DND-41 (cell line): Measurements from ENCODE around the gene KIRREL3.

Source experiments
- EZH2 ChIP-seq: IDR thresholded peaks from 3 replicates; pipeline ENCODE4 v1.6.1; 2012; ENCODE audit warnings: borderline replicate concordance, low read depth, mild to moderate bottlenecking, moderate library complexity, low read length, inconsistent platforms; ENCODE audit not compliant: severe bottlenecking
- TF ChIP-seq, protein P1 (sequence below): IDR thresholded peaks from 2 replicates; pipeline ENCODE4 v1.5.1; 2012; ENCODE audit warnings: borderline replicate concordance, low read length, moderate library complexity, mild to moderate bottlenecking; ENCODE audit not compliant: poor library complexity, severe bottlenecking; ENCODE audit errors: extremely low read depth

DNA sequence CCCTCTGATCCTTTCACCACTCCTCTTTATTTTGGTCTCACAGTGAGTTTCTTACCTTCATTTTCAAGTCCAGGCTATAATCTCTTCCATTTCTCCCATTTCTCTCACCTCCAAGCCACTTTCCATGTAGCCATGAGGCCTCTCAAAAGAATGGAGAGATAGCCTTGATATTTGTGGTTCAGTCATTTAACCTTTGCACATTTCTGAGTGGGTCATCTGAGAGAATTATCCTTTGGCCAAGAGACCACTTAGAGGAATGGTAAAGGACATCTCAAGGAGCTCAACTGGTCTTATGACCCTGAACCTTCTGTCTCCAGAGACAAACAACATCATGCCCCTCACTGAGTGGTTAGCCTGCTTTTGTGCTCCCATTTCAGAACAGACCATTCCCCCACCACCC, 121.1 kb downstream of the KIRREL3 start:
- TF ChIP-seq, protein P1, sequence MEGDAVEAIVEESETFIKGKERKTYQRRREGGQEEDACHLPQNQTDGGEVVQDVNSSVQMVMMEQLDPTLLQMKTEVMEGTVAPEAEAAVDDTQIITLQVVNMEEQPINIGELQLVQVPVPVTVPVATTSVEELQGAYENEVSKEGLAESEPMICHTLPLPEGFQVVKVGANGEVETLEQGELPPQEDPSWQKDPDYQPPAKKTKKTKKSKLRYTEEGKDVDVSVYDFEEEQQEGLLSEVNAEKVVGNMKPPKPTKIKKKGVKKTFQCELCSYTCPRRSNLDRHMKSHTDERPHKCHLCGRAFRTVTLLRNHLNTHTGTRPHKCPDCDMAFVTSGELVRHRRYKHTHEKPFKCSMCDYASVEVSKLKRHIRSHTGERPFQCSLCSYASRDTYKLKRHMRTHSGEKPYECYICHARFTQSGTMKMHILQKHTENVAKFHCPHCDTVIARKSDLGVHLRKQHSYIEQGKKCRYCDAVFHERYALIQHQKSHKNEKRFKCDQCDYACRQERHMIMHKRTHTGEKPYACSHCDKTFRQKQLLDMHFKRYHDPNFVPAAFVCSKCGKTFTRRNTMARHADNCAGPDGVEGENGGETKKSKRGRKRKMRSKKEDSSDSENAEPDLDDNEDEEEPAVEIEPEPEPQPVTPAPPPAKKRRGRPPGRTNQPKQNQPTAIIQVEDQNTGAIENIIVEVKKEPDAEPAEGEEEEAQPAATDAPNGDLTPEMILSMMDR: no peak
- TF ChIP-seq EZH2: no peak
